ENCODE results near the gene KRTAP3-3.
"Not testable (repeated sequence)": the region's sequence is repeated elsewhere in the genome, so short reads cannot be mapped to it uniquely, and the experiment has no call there.

The KRTAP3-3 gene

DNA sequence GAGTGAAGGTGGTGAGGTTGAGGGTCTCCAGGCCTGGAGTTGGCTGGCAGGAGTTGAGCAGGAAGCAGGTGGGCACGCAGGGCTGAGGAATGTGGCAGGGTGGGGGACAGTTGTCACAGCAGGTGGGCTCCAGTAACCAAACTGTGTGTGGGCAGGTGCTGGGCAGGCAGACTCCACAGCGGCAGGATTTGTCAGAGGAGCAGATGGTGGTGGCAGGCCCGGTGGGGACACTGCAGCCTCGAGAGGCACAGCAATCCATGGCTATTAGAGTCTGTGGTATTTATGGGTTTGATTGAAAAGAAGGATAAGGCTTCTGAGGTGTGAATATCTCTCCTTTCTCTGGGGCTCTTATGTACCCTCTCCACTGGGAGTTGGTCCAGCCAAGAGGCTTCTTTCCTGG is at the start of gene KRTAP3-3:
TSS of gene KRTAP3-3 (minus strand) at position 326 of the 400 bp plus-strand sequence. CDS start at position 259, 67 bp downstream.
- in situ Hi-C loops (cut with MboI; ENCODE audit: low sequenced_read_pairs): no loop called here

DNA sequence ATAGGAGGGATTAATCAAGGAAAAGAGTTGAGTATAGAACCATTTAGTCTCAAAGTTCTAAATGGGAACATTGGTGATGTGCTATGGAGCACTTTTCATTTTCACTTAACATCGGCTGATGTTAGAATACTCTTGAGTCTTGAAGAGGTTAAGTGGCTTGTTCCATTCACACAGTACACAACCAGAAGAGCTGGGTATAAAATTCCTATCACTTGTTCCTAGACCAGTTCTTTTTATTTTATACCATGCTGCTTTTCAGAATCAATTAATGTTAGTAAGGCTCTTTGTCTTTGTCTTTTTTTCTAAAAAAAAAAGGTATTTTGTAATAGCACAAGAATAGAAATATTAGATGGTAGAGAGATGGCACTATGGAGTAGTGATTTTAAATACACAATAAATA is 49.0 kb upstream of the KRTAP3-3 start:
- in situ Hi-C loops (cut with MboI; ENCODE audit: low sequenced_read_pairs): no loop called here

DNA sequence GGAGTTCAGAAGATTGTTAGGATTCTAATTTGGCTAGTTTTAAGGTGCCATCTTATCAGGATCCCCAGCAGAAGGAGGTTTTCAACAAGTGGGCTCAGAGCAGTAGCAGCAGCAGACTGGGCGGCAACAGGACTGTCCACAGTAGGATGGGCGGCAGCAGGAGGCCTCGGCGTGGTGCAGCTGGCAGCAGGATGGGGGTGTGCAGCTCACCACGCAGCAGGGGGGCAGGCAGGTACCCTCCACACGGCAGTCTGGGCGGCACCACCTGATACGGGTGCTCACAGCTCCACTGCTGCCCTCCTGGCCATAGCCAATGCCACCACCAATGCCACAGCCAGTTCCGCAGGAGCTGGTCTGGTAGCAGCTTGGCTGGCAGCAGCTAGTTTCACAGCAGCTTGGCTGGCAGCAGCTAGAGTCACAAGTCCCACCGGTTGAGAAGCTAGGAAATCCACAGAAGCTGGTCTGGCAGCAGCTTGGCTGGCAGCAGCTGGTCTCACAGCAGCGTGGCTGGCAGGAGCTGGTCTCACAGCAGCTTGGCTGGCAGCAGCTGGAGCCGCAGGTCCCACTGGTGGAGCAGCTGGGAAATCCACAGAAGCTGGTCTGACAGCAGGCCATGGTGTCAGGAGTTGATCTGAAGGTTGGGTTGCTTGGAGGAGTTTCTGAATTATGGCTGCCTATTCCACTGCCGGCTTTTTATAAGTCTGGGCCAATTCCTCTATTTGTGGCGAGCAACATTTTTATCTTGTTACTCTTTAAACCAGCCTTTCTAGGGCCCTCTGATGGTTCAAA is 47.0 kb upstream of the KRTAP3-3 start, which contains the start of gene KRTAP1-1:
TSS of gene KRTAP1-1 (minus strand) at position 668 of the 789 bp plus-strand sequence. CDS start at position 615, 53 bp downstream.
- in situ Hi-C loops (cut with MboI; ENCODE audit: low sequenced_read_pairs): not testable (repeated sequence)

DNA sequence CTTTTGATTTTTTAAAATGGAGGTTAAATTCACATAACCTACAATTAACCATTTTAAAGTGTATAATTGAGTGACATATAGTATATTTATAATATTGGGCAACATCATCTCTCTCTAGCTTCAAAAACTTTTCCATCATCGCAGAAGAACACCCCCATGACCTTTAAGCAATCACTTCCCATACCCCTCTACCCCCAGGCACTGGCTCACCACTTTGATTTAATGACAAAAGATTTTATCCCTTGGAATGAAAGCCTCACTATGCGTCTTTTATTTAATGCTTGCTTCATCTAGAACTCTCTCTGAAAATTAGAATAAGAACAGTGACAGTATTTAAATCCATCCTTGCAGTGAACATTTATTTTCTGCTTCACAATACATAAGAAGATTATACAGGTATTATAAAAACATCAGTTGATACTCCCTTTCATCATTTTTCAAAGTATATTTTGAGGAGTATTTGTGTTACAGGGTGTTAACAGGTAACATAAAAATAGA is 43.9 kb upstream of the KRTAP3-3 start:
- in situ Hi-C loops (cut with MboI; ENCODE audit: low sequenced_read_pairs): no loop called here

DNA sequence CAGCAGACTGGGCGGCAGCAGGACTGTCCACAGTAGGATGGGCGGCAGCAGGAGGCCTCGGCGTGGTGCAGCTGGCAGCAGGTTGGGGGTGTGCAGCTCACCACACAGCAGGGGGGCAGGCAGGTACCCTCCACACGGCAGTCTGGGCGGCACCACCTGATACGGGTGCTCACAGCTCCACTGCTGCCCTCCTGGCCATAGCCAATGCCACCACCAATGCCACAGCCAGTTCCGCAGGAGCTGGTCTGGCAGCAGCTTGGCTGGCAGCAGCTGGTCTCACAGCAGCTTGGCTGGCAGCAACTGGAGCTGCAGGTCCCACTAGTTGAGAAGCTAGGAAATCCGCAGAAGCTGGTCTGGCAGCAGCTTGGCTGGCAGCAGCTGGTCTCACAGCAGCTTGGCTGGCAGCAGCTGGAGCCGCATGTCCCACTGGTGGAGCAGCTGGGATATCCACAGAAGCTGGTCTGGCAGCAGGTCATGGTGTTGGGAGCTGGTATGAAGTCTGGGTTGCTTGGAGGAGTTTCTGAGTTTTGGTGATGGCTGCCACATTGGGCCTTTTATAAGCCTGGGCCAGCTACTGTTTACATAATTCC is 40.5 kb upstream of the KRTAP3-3 start, which contains the start of gene KRTAP1-3:
TSS of gene KRTAP1-3 (minus strand) at position 529 of the 590 bp plus-strand sequence. CDS start at position 476, 53 bp downstream.
- in situ Hi-C loops (cut with MboI; ENCODE audit: low sequenced_read_pairs): not testable (repeated sequence)

DNA sequence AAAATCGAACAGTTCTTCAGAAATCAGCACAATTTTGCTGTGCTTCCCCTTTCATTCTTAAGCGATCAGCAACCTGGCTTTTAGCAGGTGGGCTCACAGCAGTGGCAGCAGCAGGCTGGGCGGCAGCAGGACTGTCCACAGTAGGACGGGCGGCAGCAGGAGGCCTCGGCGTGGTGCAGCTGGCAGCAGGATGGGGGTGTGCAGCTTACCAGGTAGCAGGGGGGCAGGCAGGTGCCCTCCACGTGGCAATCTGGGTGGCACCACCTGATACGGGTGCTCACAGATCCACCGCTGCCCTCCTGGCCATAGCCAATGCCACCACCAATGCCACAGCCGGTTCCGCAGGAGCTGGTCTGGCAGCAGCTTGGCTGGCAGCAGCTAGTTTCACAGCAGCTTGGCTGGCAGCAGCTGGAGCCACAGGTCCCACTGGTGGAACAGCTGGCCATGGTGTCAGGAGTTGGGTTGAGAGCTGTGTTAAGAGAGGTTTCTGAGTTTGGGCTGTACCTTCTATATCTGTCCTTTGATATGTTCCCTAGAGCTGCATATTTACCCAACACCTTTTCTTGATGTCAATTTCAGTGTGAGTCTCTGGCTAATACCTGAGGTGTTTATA is 35.8 kb upstream of the KRTAP3-3 start, which contains the start of gene KRTAP1-4:
TSS of gene KRTAP1-4 (minus strand) at position 563 of the 613 bp plus-strand sequence. CDS start at position 446, 117 bp downstream.
- in situ Hi-C loops (cut with MboI; ENCODE audit: low sequenced_read_pairs): no loop called here

DNA sequence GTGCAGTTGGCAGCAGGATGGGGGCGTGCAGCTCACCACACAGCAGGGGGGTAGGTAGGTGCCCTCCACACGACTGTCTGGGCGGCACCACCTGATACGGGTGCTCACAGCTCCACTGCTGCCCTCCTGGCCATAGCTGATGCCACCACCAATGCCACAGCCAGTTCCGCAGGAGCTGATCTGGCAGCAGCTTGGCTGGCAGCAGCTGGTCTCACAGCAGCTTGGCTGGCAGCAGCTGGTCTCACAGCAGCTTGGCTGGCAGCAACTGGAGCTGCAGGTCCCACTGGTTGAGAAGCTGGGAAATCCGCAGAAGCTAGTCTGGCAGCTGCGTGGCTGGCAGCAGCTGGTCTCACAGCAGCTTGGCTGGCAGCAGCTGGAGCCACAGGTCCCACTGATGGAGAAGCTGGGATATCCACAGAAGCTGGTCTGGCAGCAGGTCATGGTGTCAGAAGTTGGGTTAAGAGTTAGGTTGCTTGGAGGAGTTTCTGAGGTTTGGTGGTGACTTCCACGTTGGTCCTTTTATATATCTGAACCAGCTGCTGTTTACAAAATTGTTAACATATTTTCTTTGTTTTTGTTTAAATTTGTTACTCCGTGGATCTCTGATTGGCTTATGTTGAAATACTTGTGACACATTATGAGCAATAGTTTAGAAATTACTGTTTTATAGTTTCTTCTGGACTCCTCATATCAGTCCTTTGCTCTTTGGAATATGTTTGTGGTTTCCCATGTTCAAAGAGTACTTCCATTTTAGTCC is 32.9 kb upstream of the KRTAP3-3 start, which contains the start of gene KRTAP1-5:
TSS of gene KRTAP1-5 (minus strand) at position 494 of the 757 bp plus-strand sequence. CDS start at position 441, 53 bp downstream.
- in situ Hi-C loops (cut with MboI; ENCODE audit: low sequenced_read_pairs): no loop called here

DNA sequence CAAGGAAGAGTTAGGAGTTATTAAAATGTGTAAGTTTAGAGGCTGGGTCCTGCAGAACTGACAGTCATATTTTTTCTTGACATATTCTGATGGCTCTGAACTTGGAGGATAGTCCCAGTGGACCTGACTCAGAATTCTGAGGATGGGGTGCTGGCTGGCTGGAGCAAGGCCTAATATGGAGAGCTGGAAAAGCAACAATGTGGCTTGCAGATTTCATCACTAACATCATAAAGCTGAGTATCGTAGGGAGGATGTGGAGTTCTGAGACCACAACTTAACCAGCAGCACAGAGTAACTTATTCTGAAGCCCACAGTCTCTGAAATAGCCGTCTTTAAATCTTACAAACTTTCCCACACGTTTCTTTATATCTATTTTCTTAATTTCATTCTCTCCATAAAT is 30.7 kb upstream of the KRTAP3-3 start:
- in situ Hi-C loops (cut with MboI; ENCODE audit: low sequenced_read_pairs): no loop called here

DNA sequence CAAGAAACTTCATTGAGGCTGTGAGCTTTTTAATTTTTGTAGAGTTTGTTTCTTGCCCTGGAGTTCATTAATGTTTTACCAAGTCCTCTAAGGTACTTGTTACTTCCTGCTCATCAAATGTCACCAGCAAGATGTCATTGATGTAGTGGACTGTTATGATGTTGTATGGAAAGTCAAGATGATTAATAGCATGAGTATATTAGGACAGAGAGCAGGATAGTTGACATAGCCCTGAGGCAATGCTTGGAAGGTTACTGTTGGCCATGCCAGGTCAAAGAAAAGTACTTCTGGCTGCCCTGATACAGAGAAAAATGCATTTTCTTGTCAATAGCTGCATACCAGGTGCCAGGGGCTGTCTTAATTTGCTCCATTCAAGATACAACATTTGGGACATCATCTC is 26.4 kb upstream of the KRTAP3-3 start:
- in situ Hi-C loops (cut with MboI; ENCODE audit: low sequenced_read_pairs): no loop called here

DNA sequence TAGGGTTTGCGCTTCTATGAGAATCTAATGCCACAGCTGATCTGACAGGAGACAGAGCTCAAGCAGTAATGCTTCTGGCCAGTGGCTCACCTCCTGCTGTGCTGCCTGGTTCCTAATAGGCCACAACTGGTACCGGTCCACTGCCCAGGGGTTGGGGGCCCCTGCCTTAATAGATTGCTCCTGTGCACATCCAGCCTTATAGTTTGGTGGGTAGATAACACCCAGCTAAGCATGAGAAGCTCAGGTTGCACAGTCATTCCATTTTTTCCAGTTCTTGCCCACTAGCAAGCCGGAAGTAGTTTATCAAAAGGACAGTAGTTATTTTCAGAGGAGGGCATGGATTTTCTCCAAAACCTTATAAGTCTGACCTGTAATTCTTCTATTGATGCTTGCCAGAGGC is 25.5 kb upstream of the KRTAP3-3 start:
- in situ Hi-C loops (cut with MboI; ENCODE audit: low sequenced_read_pairs): no loop called here

DNA sequence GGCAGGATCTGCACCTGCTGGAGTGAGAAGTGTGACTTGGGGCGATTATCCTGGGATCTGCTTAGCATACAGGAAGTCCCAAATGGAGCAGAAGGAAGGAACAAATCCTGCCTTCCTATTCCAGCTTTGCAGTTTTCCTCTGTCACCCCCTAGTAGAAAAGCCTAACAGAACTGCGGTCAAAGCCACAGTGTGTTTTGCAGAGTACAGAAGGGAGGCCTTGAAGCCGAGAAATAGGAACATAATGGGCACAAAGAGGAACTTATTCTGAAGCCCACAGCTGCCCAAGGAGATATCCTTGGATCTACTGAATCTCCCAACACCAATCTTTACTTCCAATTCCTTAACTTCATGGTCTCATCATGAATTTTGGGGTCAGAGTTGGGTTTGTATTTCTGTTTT is 24.6 kb upstream of the KRTAP3-3 start:
- in situ Hi-C loops (cut with MboI; ENCODE audit: low sequenced_read_pairs): no loop called here

DNA sequence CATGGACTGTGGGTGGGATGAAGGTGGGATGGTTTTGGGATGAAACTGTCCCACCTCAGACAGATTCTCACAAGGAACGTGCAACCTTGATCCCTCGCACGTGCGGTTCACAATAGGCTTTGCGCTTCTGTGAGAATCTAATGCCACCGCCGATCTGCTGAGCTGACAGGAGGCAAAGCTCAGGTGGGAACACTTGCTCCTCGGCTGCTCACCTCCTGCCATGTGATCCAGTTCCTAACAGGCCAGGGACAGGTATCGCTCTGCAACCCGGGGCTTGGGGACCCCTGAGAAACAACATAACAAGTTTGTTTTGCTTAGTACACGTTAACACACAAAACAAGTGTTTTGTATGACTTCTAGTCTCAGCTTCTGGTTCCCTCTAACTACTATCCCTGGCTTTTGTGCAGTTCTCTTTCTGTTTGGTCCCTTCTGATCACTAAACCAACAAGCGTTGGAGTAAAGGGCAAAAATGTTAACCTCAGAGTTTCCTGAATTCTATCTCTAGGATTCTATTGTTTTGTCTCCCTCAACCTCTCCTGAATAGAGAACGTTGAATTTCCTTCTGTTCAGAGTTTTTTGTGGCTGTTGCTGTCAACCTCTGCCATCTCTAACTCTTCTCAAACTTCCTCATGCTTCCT is 22.7 kb upstream of the KRTAP3-3 start:
- in situ Hi-C loops (cut with MboI; ENCODE audit: low sequenced_read_pairs): no loop called here

DNA sequence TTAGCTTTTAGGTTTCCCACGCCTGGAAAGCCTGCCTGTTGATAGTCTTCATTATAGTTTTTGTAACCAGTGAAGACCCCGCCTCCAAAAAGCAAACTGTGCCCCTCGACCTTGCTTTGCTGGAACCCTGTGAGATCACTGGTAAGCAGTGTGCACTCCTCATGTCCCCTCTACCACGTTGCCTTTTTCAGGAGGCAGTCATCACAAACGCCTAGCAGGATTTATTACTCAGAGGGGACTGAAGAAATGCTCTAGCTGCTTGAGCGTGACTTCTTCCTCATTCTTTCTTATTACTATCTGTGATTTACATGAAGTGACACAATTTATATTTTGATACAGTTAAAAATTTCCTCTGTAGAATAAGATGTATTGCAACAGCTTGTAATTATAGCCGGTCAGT is 21.5 kb upstream of the KRTAP3-3 start:
- in situ Hi-C loops (cut with MboI; ENCODE audit: low sequenced_read_pairs): no loop called here

DNA sequence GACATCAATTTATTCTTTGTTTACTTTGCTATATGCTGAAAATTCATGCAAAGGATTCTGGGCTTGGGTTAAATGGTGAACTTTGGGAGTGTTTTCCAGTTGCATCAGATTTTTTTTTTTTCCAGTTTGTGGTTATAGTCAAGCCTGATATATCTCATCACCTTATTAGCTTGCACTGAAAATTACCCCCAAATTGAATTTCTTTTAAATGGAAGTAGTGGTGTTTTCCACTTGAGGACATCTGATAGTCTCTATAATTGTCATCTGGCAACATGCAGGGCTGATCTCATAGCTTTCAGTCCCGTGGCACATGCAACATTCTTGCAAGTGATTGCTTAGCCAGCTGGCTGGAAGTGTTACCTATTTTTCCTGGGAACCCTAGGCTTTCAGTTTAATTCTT is 19.6 kb upstream of the KRTAP3-3 start:
- in situ Hi-C loops (cut with MboI; ENCODE audit: low sequenced_read_pairs): no loop called here

DNA sequence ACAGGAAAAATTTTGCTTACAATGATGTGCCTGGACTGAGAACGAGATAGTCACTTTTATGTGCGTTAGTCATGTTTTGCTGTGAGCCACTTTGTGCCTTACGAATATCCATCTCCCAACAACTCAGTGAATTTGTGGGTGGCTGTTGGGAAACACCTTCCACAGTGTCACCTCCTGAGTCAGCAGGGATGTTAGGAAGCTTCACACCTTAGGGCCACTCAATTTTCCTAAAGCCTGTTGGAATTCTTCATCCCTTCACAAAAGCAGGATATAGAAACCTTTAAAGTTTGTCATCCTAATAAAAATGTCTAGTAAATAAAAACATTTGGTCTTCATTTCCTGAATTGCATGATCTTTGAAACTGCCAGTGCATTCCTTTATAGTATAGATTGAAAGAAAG is 19.2 kb upstream of the KRTAP3-3 start:
- in situ Hi-C loops (cut with MboI; ENCODE audit: low sequenced_read_pairs): no loop called here

DNA sequence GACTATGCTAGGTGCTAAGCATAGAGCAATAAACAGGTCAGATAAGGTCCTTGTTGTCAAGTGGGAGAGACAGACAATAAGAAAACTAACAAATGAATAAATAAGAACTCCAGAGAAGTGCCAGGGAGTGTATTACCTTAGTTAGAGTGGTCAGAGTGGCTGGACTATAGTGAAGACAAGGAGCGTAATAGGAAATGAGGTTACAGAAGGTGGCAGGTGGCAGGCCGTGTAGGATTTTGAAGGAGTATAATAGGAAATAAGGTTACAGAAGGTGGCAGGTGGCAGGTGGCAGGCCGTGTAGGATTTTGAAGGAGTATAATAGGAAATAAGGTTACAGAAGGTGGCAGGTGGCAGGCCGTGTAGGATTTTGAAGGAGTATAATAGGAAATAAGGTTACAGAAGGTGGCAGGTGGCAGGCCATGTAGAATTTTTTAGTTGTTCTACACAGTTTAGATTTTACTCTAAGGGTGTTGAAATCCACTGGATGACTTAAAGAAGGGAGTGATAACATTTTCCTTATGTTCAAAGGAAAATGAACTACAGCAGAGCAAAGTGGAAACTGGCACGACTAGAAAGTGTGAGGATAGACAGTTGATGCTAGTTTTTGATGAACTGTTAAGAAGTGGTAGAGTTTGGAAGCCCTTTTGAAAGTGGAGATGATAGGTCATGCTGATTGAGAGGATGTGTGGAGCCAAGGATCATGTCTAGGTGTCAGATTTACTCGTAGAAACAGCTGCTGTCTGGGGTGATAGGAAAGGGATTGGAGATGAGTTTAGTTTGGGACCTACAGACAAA is 18.6 kb upstream of the KRTAP3-3 start:
- in situ Hi-C loops (cut with MboI; ENCODE audit: low sequenced_read_pairs): no loop called here

DNA sequence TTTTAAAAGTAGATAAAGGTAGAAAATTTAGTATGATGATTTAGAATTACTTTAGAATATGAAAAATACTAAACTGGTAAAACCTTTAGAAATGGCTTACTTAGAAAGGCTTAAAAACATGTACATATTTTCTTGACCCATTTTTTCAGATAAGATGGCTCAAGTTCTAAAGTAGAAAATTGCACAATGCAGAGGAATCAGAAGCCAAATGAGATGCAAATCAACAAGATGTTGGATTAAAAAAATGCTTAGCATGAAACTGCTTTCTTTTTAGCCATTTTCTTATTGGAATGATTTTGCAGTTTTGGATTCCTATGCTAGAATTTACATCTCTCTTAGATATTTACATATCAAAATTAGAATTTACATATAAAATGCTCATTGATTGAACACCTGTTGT is 16.5 kb upstream of the KRTAP3-3 start:
- in situ Hi-C loops (cut with MboI; ENCODE audit: low sequenced_read_pairs): no loop called here

DNA sequence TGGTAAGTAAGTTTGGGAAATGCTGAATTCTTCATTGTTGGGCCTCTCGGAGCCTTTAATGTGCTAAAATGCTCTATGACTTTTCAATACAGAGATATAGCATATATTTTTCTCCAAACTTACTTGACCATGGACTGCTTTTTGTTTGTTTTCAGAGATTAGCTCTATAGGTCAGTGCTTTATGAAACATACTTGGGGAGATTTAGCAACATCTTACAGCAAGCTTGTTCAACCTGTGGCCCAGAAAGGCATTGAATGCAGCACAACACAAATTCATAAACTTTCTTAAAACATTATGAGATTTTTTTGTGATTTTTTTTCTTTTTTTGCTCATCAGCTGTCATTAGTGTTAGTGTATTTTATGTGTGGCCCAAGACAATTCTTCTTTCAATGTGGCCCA is 16.0 kb upstream of the KRTAP3-3 start:
- in situ Hi-C loops (cut with MboI; ENCODE audit: low sequenced_read_pairs): no loop called here

DNA sequence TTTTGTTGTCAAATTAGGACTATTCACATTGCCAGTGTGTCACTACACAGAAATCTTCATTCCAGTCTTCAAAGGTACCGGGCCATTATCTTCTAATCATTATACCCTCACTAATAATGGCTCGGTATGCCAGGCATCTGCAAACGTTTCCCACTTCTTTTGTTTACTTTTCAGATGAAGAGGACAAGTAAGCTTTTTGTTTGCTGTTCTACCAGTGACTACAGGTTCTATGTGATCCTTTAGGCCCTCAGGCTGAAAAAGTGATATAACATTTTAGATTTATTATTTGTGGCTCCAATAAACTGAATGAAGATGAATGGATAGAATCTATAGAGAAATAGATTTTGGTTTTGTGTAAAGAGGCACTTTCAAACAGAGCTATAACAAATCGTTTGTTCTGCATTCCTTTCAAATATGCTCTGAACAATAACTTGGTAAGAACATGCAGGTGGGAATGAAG is 15.4 kb upstream of the KRTAP3-3 start:
- in situ Hi-C loops (cut with MboI; ENCODE audit: low sequenced_read_pairs): no loop called here
